Thymus (tissue), 14 donors: ENCODE results near the gene SCN11A. TPM values are rescaled to one million over a fixed set of nuclear protein-coding genes. Genes with fewer than 3 reads are reported as not detected.
A peak's percentile ranks its signal among the peaks of the same experiment; 100 is the strongest.

Source experiments
- DNase-seq, 9 donors: peaks; one replicate each; pipeline ENCODE4 v3.0.0-alpha.2; 2013; ENCODE audit warnings: low spot score in 9 of 9, low read depth in 6 of 9, missing footprints in 1 of 9
- H3K27ac ChIP-seq, 2 donors: one replicate each; pipeline ENCODE4 v1.5.1; 2013; ENCODE audit warnings: control low read depth in 1 of 2, low read depth in 1 of 2, low read length in 1 of 2, mild to moderate bottlenecking in 1 of 2, moderate library complexity in 1 of 2
- H3K27me3 ChIP-seq, 2 donors: one replicate each; pipeline ENCODE4 v1.5.1; 2013; ENCODE audit warnings: low read length in 1 of 2; ENCODE audit not compliant: control insufficient read depth in 2 of 2, insufficient read depth in 1 of 2
- H3K36me3 ChIP-seq, 2 donors: one replicate each; pipeline ENCODE4 v1.5.1; 2013; ENCODE audit warnings: low read length in 1 of 2, mild to moderate bottlenecking in 1 of 2, moderate library complexity in 1 of 2; ENCODE audit not compliant: control insufficient read depth in 2 of 2, insufficient read depth in 2 of 2
- H3K4me1 ChIP-seq, 2 donors: one replicate each; pipeline ENCODE4 v1.5.1; 2013; ENCODE audit warnings: low read length in 2 of 2; ENCODE audit not compliant: control insufficient read depth in 2 of 2, insufficient read depth in 2 of 2
- H3K4me3 ChIP-seq, 2 donors: one replicate each; pipeline ENCODE4 v1.5.1; 2013; ENCODE audit warnings: low read length in 2 of 2, control low read depth in 1 of 2, mild to moderate bottlenecking in 1 of 2
- H3K9me3 ChIP-seq, 2 donors: one replicate each; pipeline ENCODE4 v1.5.1; 2013; ENCODE audit warnings: low read length in 1 of 2, mild to moderate bottlenecking in 1 of 2; ENCODE audit not compliant: control insufficient read depth in 2 of 2, insufficient read depth in 1 of 2
- WGBS: extraction: QIAGEN DNeasy Blood & Tissue Kit; methylation state at CpG from one replicate; pipeline ENCODE4 v1.1.7; 2013; 5-methylcytosine and 5-hydroxymethylcytosine counted together
- long read RNA-seq, 10 donors: transcript quantifications; one replicate each; lab custom pipeline, GENCODE V29; 2026
- polyA plus RNA-seq: library from polyadenylated mRNA; stranded (reverse); fragments of 200-250 nt; gene quantifications from one replicate; pipeline ENCODE4 v1.2.3, GENCODE V29; 2013
- total RNA-seq: library from RNA; stranded (reverse); fragments of 120-200 nt; gene quantifications from one replicate; pipeline ENCODE4 v1.2.4, GENCODE V29; 2013
- donor health status: healthy.

SCN11A gene
- 0.38 TPM for total RNA-seq
- 0.59 TPM for polyA plus RNA-seq
- long read RNA-seq, donor 1 = 0 reads
- long read RNA-seq, donor 2 = 0 reads
- long read RNA-seq, donor 3 = 0 reads
- long read RNA-seq, donor 4 = 0 reads
- long read RNA-seq, donor 5 = 0 reads
- long read RNA-seq, donor 6 = 0 reads
- long read RNA-seq, donor 7 = 0 reads
- long read RNA-seq, donor 8 = 0 reads
- long read RNA-seq, donor 9 = 0 reads
- long read RNA-seq, donor 10 = 0 reads

GRCh38 chr3:39051649-39052561 is at the start of gene SCN11A, which contains the start of gene WDR48:
SCN11A (minus strand) TSS chr3:39051944; CDS start chr3:38950362, 101,582 bp downstream.
WDR48 (plus strand) TSS chr3:39052016; CDS start chr3:39052026, 10 bp downstream.
- Histone ChIP-seq H3K27me3 (no peaks in the 10 kb centered on the region), H3K27ac (peak within 1 kb of the TSS; percentile 92 to 97), H3K9me3 (no peaks in the 10 kb centered on the region), H3K4me1 (peaks cover 6 to 8% of the 10 kb centered on the region in 2 donors), H3K36me3 (no peaks in the 10 kb centered on the region), H3K4me3 (peak within 1 kb of the TSS; percentile 76 to 81)
- WGBS = 1% methylated on average over 68 of the region's 68 CpGs
- DNase-seq = peak; percentile 85 to 97 (median 93)

DNA sequence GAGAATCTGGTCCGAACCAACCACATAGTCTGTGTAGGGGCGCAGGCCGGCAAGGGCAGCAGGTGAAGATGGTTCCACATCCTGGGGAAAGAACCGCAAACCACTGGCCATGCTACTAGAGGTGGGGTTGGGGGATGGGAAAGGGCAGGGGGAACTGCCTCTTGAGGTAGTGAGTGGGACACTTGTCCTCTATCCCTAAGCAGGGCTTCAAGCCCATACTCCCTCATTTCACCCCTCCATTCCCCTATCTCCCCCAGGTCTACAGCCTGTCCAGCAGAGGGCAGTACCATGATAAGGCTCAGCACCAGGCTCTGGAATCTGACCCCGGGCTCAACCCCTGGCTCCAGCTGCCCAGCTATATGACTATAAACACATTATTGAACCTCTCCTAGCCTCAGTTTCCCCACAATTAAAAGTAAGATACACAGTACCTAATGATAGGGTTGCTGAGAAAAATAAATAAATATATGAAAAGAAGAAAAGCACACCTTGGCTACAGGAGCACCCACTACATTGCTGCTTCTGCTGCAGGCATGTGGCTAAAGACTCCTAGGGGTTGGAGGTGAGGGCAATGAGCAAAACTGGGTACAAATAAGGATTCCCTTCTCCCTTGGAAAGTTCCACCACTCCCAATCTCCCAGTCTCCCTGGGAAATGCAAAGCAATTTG is 49.4 kb upstream of the SCN11A start:
- DNase-seq = peak in 2 of 9 donors; percentile 46 to 49
- WGBS = 90% methylated on average over 5 of the region's 5 CpGs
- H3K4me1 ChIP-seq = peaks cover 9 to 14% of the 10 kb centered on the region in 2 donors

DNA sequence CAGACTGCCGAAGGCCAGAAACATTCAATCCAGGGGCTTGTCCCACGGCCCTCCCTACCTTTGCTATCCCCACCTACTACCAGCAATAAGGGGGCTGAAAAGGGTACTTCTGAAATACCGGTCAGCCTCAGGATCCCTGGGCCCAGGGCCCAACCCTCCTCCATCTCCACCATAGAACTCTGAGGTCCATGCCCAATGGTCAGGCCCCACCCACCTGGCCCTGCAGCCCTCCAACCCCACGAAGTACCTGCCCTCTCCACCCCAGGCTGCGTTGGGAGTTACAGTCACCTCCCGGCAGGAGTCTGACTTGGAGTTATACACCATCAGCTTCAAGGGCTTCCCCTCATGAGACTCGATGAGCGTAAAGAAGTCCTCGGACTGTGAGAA is 48.7 kb upstream of the SCN11A start:
- peaks cover 3 to 7% of the 10 kb centered on the region in 2 donors for H3K4me1 ChIP-seq
- no peaks in the 10 kb centered on the region for H3K9me3 ChIP-seq
- H3K36me3 ChIP-seq = peaks cover 48 to 50% of the 10 kb centered on the region in 2 donors
- no peak overlapping the region for H3K27ac ChIP-seq
- 98% methylated on average over 9 of the region's 9 CpGs for WGBS
- DNase-seq = no peak
- no peak overlapping the region for H3K4me3 ChIP-seq
- H3K27me3 ChIP-seq = no peaks in the 10 kb centered on the region

More for the DNA sequence above, 49.4 kb upstream of the SCN11A start:
- Histone ChIP-seq H3K9me3 (no peaks in the 10 kb centered on the region), H3K4me3 (no peak overlapping the region), H3K27me3 (no peaks in the 10 kb centered on the region), H3K36me3 (peaks cover 43 to 44% of the 10 kb centered on the region in 2 donors), H3K27ac (no peak overlapping the region)

DNA sequence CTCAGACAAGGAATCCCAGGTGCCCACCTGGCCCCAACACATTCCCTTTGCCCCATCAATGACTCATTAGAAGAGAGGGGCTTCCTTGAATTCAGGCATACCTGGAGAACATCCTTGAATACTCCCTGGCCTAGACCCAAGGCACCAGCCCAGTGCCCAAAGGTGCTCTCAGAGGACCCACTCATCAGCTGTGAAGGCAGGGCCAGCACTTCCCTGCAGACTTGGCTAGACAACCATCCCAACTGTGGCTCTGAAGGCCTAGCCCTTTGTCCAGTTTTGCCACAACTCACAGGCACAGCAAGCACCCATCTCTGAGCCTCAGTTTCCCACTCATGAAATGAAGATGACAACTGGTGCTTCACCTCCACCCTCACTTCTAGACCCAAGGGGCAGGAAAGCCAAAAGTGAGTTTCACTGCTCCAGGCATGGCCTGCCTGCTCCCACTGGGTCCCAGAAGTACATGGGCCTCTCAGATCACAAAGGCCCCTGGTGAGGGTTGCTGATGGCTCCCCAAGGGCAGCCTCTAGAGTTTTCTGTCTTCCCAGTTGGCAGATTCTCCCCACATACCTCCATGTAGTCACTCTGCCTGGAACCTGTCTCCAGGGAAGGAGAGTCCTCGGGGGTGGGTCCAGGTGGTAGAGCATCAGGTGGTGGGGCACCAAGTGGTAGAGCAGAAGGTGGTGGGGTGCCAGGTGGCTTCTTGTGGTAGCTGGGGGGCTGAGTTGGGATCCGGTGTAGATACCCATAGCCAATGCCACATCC is 48.2 kb upstream of the SCN11A start:
- no peak for DNase-seq
- H3K4me3 ChIP-seq = no peak overlapping the region
- H3K9me3 ChIP-seq = no peaks in the 10 kb centered on the region
- H3K27ac ChIP-seq = no peak overlapping the region
- 97% methylated on average over 2 of the region's 2 CpGs for WGBS
- no peaks in the 10 kb centered on the region for H3K27me3 ChIP-seq
- H3K36me3 ChIP-seq = peaks cover 54 to 55% of the 10 kb centered on the region in 2 donors
- peaks cover 0 to 1% of the 10 kb centered on the region in 2 donors for H3K4me1 ChIP-seq

- H3K36me3 ChIP-seq = peaks cover 61 to 62% of the 10 kb centered on the region in 2 donors
- no peaks in the 10 kb centered on the region for H3K4me1 ChIP-seq
- H3K27ac ChIP-seq = no peak overlapping the region
- WGBS = 98% methylated on average over 1 of the region's 1 CpG
- H3K27me3 ChIP-seq = no peaks in the 10 kb centered on the region
- no peak for DNase-seq
- H3K9me3 ChIP-seq = no peaks in the 10 kb centered on the region
- no peak overlapping the region for H3K4me3 ChIP-seq
These were observed 47.5 kb upstream of the SCN11A start for GRCh38 chr3:39099242-39099641.

- H3K27ac ChIP-seq = no peak overlapping the region
- no peaks in the 10 kb centered on the region for H3K9me3 ChIP-seq
- DNase-seq = no peak
- no peaks in the 10 kb centered on the region for H3K27me3 ChIP-seq
- no peak overlapping the region for H3K4me3 ChIP-seq
- peaks cover 66 to 68% of the 10 kb centered on the region in 2 donors for H3K36me3 ChIP-seq
- H3K4me1 ChIP-seq = no peaks in the 10 kb centered on the region
- 97% methylated on average over 8 of the region's 8 CpGs for WGBS
These were observed 46.8 kb upstream of the SCN11A start for GRCh38 chr3:39098473-39099000.

DNA sequence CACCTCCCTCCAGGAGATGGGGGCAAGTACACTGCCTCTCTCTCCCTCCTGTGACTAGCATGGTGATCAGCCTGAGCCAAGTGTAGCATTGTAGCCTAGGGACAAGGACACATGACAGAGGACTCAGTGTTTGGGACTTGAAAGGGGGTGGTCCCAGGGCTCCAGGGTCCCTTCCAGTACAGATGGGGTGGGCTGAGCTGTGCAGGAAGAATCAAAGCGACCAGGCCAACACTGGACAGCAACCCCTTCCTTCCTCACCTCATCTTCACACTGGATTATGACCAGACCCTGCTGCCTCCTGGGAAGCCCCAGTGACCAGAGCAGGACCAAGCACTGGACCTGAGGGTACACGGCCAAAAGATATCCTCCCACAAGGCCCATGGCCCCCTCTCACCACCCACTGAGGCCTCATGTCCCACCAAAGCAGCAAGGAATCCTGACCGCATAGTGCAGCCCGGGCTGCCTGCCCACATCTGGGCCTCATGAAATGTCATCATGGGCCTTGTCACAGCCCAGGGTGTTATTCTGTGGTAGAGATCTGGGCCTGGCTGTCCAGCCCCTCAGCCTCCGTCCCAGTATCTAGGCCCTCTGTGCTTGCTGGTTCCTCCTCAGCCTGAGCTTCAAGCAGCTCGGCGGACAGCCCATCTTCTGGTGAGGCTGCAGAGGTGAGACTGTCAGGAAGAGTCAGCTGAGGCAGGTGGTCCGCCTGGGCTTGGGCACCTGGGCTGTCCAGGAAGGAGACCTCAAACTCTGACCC is 46.1 kb upstream of the SCN11A start:
- Histone ChIP-seq H3K27ac (no peak overlapping the region), H3K36me3 (peaks cover 71 to 74% of the 10 kb centered on the region in 2 donors), H3K4me1 (no peaks in the 10 kb centered on the region), H3K4me3 (no peak overlapping the region), H3K27me3 (no peaks in the 10 kb centered on the region), H3K9me3 (no peaks in the 10 kb centered on the region)
- WGBS = 98% methylated on average over 8 of the region's 8 CpGs
- no peak for DNase-seq

DNA sequence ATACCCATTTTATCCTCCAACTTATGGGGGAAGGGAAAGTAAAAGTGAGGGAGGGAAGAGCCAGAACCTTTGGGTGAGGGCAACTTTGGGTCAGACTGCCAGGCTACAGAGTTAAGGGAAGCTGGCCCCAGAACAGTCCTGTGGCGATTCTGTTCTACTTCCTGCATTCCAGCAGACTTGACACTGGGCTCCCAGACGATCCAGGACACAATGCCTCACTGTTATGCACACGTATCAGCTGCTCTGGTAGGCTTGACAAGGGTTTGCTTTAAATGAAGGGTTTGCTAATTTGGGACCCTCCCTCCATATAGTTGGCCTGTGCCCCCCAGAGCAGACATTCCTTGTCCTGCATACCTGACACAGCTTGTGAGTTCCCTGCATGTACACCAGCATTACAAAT is 45.0 kb upstream of the SCN11A start:
- no peak overlapping the region for H3K27ac ChIP-seq
- H3K9me3 ChIP-seq = no peaks in the 10 kb centered on the region
- DNase-seq = no peak
- H3K36me3 ChIP-seq = peaks cover 77 to 85% of the 10 kb centered on the region in 2 donors
- H3K4me3 ChIP-seq = no peak overlapping the region
- no peaks in the 10 kb centered on the region for H3K4me1 ChIP-seq
- H3K27me3 ChIP-seq = no peaks in the 10 kb centered on the region
- WGBS = 90% methylated on average over 3 of the region's 3 CpGs
